Colon (tissue), 2 donors: ENCODE data around the gene GAB4.

Experiments used
- FAIRE-seq: peaks from 2 replicates; lab custom pipeline; 2012; peaks lifted over from hg19 to GRCh38; lab: Jason Lieb, UNC
- donor health status: control.
- donor health status: control.

GAB4 gene

DNA sequence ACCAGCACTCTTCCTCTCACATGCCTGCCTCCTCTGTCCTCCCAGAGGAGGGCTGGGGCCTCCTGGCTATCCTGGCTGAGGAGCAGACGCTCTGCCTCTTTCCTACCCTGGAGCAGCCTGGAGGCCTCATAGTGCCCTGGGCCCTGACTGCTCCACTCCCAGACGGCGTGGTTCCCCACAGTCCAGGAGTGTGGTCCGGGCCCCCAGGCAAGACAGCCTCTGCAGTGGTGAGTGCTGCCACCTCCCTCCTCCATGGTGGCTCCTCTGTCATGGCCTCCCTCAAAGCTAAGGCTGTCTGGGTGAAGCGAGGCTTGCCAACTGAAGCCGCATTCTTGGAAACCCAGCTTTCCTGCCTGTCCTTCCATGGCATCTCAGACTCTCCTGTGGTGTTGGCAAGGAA lies 19.8 kb downstream of the GAB4 start:
- FAIRE-seq: no peak

- FAIRE-seq: no peak
Measured at GRCh38 chr22:16987822-16988221, 20.2 kb downstream of the GAB4 start.

DNA sequence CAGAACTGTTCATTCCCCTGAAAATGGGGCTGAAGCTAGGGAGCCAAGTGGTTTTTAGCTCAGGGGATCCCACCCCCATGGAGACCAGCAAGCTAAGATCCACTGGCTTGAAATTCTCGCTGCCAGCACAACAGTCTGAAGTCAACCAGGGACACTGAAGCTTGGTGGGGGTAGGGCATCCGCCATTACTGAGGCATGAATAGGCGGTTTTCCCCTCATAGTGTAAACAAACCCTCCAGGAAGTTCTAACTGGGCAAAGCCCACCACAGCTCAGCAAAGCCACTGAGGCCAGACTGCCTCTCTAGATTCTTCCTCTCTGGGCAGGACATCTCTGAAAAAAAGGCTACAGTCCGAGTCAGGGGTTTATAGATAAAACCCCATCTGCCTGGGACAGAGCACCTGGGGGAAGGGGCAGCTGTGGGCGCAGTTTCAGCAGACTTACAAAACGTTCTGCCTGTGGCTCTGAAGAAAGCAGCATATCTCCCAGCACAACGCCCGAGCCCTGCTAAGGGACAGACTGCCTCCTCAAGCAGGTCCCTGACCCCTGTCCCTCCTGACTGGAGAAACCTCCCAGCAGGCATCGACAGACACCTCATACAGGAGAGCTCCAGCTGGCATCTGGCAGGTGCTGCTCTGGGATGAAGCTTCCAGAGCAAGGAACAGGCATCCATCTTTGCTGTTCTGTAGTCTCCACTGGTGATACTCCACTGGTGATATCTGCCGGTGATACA lies 32.7 kb downstream of the GAB4 start:
- FAIRE-seq: no peak

DNA sequence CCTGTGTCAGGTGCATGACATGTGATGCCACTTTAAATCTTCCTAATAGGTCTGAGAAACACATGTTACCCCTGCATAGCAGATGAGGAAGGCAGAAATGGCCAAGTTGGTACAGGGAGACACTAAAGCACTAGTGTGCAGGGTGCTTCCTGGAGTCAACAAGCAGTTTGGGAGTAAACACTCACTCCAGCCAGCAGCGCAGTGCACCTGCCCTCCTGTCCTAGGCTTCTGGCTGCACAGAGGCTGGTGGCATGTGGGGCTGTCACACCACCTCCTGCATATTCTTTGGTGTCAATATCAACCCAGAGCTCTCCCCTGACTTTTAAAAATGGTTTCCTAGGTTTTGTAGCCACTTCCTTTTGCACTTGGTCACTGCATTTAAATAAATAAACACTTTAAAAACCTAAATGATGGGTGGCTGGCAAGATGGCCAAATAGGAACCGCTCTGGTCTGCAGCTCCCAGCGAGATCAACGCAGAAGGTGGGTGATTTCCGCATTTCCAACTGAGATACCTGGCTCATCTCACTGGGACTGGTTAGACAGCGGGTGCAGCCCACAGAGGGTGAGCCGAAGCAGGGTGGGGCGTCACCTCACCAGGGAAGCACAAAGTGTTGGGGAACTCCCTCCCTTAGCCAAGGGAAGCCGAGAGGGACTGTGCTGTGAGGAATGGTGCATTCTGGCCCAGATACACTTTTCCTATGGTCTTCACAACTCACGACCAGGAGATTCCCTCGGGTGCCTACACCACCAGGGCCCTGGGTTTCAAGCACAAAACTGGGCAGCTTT lies 33.5 kb downstream of the GAB4 start:
- FAIRE-seq: no peak

DNA sequence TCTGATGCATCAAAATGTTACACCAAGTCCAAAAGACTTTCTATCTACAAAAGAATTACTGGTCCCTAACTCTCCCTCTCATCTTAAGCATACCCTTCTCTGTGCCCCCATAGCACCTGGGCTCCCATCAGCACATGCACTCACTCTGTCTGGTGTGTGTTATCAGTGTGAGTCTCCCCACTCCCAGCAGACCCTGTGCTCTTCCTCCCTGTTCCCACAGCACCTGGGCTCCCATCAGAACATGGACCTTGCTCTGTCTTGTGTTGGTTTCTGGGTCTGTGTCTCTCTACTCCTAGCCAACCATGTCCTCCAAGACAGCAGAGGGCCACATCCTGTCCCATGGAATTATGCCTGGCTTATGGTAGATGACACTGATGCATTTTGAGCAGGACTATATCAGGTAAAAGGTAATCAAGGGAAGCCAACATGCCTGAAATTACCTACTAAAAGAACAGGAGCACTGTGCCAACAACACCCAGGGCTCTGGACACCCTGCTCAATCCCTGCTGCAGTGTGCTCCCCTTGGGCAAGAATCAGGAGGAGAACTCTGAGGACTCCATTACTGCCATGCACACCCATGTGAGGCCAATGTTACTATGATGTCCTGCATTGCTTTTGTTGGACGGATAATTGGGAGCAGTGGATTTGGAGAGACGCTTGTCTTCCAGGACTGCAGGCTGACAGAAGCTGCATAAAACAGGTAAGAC lies 34.3 kb downstream of the GAB4 start:
- no peak for FAIRE-seq

- no peak for FAIRE-seq
Measured at GRCh38 chr22:16972311-16972710, 35.7 kb downstream of the GAB4 start.

- FAIRE-seq: no peak
Measured at GRCh38 chr22:16970446-16970845, 37.6 kb downstream of the GAB4 start.

- no peak for FAIRE-seq
Measured at GRCh38 chr22:16969508-16970327, 38.3 kb downstream of the GAB4 start.

- no peak for FAIRE-seq
Measured at GRCh38 chr22:16968218-16968595, 39.8 kb downstream of the GAB4 start.

DNA sequence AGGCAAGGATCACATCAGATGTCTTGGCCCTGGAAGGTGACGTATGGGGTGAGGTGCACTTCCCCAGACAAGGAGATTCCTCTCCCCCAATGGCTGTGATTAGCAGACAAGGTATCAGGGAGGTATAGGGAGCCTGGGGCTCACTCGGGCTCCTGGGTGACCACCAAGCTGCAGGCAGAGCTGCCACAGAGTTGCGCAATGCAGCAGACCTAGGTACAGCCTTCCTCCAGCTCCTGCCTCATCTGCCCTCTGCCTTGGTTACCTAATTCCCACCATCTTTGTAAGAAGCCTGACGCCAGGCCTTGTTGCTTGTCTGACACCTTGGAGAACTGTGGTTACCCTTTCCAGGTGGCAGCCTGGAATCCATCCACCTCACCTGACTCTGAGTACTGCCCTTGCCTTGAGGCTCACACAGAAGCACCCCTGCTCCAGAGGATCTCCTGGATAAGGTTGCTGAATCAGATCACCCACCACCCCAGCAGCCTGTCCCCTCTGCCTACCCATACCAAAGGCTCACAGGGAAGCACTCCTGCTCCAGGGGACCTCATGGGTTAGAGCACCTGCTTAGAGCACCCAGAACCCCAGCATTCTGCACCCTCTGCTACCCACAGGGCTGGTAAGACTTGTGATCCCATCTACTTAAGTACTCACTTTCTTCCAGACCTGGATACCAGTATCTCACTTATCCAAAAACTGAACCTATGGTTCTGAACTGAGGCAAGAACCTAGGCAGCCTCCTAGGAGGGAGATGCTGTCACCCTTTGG lies 40.4 kb downstream of the GAB4 start:
- FAIRE-seq: no peak

DNA sequence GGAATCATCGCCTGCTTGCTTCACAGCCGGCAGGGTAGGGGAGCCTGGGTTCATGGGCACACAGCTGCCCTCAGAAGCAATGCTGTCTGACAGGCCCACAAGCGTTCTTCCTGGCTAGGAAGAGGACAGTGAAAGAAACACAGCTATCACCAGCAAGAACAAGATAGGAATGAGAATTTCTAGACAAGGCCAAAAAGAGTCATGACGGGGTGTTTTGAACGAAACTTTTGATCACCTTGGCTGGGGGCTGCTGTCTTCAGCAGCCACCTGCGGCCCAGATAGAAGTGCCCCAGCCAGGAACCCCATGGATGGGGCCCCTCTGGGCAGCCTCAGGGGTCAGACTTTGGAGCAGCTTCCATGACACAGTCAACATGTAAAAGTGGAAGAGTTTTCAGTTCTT lies 41.8 kb downstream of the GAB4 start:
- no peak for FAIRE-seq

DNA sequence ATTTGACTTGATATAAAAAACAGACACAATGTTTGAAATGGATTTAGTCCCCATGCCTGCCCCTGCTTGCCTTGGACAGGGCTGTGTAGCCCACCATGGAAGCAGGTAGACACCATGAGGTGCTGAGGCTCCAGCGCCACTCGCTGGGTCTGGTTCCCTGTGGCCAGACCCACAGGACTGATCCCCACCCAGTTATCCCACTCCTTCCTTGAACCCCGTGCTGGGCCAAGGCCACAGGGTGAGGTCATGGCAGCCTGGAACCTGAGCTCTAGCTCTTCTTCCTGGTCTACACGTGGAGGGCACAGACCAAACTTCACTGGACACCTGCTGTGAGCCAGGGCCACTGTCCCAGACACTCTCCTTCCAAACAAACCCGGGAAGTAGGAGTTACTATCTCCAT lies 42.5 kb downstream of the GAB4 start:
- no peak for FAIRE-seq

GRCh38 chr22:16965083-16965482 lies 42.9 kb downstream of the GAB4 start:
- FAIRE-seq: no peak

DNA sequence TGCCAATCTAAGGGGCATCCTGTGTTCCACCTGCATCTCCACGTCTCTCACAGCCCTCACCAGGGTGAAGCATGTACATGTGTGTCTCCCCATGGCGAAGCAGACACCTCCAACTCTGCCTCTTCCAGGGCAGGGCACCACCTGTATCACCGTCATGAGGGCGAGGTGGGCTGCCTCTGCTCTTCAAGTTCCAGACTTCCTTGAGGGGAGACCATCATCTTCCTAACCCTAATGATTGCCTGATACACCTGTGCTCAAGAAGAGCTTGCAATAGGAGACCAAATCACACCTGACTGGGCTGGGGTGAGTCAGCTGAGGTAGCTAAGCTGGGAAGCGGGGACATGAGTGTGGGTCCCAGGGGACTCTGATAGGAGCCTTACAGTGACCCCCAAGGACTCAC lies 43.7 kb downstream of the GAB4 start:
- no peak for FAIRE-seq

GRCh38 chr22:16963189-16963945 lies 44.7 kb downstream of the GAB4 start:
- no peak for FAIRE-seq

DNA sequence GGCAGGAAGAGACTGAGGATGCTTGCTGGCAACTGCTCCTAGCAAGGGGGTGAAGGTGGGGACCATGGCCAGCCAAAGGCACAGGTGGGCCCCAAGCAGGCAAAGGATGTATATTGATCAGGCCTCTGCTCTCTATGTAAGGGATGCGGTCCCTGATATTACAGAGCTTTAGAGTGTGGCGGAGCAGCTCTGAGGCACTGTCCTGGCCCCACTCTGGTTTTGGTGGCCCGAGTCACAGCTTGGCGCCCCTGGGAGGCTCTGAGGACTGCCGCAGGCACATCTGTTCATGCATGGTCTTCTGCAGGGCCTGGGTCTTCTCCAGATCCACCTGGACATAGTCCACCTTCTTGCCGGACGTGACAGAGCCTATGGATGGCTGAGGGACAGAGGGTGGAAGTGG lies 45.5 kb downstream of the GAB4 start:
- FAIRE-seq: no peak

- no peak for FAIRE-seq
Measured at GRCh38 chr22:16961477-16962186, 46.4 kb downstream of the GAB4 start.

DNA sequence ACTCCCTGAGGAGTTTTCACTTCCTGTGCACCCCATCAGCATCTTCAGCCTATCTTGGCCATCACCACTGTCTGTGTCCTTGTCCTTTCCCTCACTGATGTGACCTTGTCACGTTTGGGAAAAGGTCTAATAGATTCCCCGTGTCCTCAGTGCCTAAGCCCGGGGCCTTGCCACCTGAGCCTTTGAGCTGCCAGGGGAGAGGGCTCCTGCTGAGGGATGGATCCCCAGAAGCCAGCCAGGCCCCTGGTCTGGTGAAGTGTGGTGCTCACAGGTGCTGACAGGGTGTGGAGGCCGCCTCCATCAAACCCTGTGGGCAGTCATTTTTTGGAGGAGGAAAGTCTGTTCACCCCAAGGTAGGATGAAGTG lies 47.2 kb downstream of the GAB4 start:
- no peak for FAIRE-seq

- FAIRE-seq: no peak
Measured at GRCh38 chr22:16960220-16960883, 47.7 kb downstream of the GAB4 start.
